Measurements from ENCODE around the gene UGT8.

DNA sequence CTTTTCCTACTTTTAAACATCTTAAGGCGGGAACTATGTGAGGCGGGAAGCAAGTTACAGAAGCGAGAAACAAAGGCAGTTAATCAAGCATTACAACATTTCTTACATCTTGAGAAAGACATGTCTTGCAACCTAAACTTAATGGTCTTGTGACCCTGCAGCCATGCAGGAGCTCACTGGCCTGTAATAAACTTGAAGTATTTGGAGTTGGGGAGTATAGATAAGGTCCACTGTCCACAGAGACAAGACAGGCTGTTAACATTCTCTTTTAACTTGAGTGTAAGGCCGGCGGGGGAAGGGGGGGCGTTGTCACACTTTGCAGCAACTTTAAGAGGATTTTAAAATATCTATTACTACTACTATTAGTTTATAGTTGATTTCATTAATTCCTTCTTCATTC lies 10.3 kb upstream of the UGT8 start:
- TF ChIP-seq GATA2 (IDR thresholded peaks at IDR 0.05; ENCODE audit: low read depth, low read length) (no peak), GATA3 (IDR thresholded peaks at IDR 0.05; ENCODE audit: low read depth, low read length) (no peak)

Measured in SH-SY5Y (cell line).